GM18498 (cell line): ENCODE data around the gene GNB2.

Experiments
- ATAC-seq: cut with Tn5 transposase; IDR thresholded peaks from one replicate; pipeline ENCODE4 v1.9.1; 2021; ENCODE audit warnings: mild to moderate bottlenecking, moderate library complexity; ENCODE audit not compliant: unreplicated experiment

GNB2 gene

DNA sequence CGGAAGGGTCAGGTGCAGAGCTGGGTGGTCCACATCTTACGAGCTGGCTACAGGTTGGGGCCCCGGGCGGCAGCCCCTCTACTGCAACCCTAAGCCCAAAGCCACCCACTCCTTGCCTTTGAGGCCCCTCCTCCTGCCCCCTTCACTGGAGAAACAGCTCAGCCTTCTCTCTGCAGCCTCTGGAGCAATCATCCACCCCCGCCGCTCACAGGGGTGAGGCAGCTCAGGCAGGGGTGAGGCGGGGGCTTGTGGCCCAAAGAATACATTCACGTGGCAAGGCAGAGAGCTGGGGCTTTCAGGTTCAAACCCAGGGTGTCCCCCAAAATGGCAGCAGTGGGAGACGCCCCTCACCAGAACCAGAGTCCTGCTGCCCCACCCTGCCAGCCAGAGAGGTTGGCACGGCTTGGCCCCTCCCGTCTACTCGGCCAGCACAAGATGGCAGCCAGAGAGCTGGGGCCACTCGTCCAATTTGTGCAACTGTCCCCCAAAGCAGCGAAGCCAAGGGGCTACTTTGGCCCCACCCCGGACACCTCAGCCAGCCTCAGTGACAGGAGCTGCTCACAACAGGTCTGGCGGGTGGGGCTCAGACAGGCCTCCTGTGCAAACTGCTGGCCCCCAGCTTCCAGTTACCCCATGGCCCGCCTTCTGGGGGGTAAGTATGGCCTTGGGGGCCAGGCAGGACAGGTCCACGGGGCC, 7.2 kb downstream of the GNB2 start:
- ATAC-seq = no peak

DNA sequence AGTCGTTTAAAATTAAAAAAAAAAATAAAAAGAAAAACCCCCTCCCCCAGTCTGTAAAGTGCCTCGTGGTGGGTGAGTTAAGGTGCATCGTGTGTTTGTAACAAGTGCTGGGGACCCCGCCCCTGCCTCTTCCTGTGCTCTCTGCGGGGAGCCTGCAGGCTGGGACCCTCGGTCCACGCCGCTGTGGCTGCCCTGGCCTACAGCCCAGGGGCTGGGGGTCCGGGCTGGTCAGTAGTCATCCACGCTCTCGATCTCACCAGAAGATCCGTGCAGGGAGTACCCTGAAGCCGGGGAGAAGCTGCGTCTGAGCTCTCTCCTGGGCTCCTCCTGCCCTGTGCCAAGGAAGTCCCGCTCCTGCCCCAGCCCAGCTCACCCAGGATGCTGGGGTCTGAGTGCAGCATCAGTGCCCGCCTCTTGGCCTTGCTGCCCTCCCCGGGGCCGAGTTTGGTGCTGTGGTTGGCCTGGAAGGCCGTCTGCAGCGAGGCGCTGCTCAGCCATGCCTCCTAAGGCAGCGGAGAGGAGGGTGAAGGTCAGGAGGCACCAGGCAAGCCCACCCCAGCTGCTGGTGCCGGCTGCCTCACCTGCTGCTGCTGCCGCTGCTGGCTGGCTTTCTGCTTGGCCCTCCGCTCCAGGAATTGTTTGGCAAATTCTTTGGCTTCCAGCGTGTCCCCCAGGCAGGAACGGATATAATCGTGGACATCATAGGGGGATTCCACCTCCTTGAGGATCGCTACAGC, 8.1 kb downstream of the GNB2 start:
- ATAC-seq = no peak

DNA sequence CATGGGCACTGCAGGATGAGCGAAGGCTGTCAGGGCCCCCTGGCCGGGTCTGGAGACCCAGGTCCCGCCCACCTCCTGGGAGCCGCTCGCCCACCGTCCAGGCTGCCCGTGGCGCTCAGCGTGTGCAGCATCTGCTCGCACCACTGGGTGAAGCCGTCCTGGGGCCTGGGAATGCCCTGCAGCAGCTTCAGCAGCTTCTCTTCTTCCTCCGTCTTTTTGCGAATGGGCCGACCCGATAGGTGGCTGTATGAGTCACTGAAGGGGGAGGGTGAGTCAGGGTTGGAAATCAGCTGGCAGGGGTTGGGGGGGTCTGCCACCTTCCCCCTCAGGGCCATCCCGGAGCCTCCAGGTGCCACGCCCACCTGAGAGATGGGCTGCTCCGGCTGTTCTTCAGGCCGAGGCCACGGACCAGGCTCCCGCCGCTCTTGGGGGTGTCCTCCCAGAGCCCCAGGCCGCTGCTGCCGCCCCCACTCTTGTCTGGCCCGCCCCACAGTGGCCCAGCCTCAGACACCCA, 8.7 kb downstream of the GNB2 start:
- ATAC-seq = no peak

DNA sequence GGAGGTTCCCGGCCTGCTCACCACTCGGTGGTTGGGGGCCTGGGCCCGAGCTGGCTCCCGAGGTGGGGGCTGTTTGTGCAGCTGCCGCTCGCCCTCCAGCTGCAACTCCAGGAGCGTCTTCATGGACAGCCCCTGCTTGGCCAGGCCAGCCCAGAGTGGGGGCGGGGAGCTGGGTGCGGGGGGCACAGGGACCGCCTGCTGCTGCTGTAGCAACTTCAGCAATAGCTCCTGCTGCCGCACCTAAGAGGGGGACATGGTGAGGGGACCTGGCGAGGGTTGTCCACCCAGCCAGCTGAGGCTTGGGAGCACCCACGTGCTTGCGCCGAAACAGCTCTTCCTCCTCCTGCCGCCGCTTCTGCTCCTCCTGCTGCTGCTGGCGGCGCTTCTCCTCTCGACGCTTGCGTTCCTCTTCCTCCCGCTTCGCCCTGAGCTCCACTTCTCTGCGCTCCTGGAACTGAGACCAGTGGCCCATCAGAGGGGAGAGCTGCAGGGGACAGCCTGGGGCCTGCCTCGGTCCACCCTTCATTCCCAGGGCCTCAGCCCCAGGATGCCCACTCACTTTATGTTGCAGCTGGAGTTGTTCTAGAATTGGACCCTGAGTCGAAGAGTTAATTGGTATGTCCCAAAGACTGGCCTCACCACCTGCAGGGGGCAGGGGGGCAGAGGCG, 9.6 kb downstream of the GNB2 start:
- no peak for ATAC-seq

DNA sequence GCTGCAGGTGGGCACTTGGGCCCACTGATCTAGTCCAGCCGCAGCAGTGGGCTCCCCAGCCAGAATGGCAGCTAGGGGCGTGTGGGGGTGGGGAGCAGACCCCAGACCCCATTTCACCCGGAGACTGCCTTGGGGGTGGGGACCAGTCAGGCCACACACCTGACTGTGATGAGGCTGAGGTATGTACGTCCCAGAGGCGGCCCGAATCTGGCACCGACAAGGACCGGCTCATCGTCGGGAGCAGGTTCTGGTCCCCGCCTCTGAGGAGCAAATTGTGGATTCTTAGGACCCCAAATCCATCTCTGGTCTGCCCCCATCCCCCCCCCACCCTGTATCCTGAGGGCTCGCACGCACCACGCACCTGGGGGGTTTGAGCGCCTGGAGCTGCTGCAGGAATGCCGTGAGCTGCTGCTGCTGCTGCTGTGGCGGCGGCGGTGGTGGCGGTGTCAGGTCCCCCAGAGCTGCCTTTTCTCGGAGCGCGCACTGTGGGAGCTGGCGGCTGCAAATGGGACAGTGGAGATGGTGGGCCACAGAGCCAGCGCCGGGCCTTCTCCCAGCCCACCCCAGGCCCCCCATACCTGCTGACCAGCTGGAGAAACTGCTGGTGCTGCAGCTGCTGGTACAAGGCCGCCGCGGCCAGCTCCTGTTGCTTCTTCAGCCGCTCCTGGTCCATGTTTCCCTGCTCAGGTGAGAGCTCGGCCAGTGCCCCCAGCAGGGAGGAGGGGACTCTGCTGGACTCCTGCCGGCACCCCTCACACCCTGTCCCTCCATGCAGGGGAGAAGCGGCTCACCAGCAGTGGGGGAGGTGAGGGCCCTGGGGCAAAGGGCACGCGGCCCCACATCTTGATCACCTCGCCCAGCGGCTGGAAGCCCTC, 10.4 kb downstream of the GNB2 start:
- no peak for ATAC-seq

DNA sequence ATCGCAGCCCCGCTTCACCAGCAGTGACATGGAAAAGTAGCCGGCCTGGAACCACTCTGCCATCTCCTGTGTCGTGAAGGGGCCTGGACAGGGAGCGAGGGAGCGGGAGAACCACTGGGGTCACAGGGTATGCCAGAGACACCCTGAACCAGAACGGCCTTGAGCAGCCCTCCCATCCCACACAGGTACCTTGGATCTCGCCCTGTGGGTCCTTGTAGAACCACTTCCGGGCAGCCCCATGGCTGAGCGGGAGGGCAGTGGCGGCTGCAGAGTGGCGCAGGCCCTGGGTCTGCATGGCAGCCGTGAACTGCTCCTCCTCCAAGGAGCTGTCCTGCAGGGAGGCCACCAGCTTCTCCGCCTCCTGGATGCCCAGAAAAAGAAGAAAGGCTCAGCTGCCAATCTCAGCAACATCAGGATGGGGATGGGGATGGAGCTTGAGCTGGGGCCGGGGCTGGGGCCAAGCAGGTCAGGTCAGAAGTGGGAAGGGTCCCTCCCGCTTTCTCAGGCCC, 11.0 kb downstream of the GNB2 start:
- no peak for ATAC-seq

DNA sequence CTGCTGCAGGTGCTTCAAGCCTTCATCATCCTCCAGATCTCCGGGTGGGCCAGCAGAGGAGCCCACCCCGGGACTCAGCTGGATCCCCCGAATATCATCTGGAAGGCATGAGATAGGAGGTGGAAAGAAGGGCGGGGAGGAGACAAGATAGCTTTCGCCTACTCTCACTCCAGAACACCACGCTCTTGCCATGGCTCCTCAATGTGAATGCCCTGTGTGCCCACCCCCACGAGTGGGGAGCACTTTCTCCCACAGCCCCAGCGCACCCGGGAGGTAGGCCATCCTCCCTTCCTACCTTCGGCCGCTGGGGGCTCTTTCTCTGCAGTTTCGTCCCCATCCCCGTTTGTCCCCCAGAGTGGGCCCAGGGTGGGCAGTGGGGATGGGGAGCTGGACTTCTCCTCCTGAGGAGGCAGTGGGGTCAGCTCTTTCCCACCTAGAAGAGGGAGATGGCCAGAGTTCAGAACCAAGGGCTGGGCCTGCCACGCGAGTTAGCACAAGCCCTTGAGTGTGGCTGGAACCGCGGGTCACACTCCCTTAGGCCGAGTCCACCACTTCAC, 11.6 kb downstream of the GNB2 start:
- ATAC-seq = no peak

DNA sequence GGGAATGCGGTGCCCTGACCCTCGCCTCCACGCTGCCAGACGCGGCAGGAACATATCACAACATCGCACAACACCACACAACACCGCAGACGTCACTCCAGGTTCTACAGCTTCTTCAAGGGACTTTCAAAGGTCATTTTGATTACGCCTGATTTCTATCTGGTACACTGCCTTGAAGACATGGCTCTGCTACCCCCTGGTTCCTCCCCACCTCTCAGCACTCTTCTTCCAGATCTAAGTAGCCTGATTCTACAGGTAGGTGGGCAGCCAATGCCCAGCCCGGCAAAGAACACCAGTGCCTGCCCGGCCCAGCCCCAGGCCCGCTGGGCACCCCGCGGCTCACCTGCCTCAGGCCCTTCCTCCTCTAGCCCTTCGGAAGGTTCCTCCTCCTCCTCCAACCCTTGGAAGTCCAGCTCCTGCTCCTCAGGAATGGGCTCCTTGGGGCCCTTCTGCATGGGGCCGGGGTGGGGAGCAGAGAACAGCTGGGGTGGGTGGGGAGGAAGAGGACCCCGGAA, 12.1 kb downstream of the GNB2 start:
- no peak for ATAC-seq

DNA sequence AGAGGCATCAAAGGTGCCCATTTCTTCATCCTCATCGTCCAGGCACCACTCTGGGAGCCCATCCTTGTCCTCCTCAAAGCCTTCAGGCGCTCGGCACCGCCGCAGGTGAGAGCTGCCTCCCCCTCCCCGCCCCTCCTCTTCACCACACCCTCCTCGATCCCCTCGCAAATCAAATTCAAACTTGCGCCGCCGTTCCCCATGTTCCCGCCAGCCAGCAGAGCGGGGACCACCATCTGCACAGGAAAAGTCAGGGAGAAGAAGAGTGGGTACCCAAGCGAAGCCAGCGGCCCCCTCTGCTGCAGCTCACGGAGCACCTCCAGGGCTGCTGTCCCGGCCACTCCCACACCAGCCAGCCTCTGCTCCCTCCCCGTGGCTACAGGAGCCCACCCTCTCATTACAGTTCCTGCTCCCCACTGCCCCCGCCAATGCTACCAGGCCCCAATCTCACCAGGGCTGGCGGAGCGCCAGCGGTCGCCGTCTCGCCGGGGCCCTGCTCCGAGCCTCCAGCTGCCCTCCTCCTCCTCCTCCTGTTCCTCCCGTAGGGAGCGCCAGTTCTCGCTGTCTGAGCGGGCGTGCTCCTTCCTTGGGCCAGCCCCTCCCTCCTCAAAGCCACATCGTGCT, 12.8 kb downstream of the GNB2 start:
- no peak for ATAC-seq

DNA sequence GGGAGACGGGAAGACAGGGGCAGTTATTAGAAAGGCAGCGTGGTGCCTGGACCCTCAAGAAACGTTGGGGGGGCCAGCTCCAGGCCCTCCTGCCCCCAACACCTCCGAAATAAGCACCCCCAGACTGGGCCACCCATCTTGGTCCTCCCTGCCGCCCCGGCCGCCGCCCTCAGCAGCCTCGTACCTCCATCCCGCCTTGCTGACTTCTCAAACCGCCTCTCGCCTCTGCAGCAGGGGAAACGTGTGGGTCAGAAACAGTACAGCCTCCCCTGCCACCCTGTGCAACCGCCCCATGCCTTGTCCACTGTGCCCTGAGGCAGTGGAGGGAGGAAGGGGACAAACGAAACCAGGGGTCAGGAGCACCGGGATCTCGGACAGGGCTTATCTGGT, 13.3 kb downstream of the GNB2 start:
- no peak for ATAC-seq

DNA sequence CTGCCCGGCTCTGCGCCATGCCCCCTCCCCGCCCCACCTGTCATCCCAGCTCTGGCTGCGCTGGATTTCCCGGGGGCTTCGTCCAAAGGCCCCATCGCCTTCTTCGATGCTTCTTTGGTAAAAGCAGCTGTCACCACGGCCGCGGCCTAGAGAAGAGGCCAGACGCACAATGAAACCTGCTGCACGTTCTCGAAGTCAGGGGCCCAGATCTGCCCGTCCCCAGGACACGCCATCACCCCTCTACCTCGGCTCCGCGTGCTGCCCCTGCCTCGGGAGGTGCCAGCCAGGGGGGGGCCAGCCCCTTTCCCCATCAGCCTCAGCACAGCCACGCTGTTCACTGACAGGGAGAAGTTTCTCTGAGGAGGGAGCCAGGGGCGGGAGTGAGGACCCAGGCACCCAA, 13.7 kb downstream of the GNB2 start:
- ATAC-seq = no peak

DNA sequence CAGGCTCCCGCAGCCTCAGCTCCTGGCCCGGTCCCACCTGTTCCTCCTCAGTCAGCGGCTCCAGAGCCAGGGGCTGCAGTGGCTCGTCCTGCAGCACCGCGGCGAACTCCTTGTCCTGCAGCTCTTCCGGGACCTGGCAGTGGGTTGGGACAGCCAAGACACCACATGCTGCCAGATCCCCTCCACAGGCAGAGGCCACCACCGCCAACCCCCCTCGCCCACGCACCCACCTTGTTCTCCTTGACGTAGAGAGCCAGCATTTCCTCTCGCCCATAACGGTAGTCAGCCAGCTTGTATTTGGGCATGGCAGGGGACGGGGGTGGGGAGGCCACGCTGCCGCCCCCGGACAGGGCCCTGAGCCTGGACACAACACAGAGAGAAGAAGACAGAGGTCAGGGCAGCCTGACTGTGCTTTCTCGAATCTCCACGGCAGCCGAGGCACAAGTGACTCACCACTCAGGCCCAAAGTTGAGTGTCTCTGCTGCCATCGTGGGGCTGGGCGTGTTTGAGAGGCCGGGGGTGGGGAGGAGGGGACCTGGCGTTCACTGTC, 14.3 kb downstream of the GNB2 start:
- no peak for ATAC-seq

DNA sequence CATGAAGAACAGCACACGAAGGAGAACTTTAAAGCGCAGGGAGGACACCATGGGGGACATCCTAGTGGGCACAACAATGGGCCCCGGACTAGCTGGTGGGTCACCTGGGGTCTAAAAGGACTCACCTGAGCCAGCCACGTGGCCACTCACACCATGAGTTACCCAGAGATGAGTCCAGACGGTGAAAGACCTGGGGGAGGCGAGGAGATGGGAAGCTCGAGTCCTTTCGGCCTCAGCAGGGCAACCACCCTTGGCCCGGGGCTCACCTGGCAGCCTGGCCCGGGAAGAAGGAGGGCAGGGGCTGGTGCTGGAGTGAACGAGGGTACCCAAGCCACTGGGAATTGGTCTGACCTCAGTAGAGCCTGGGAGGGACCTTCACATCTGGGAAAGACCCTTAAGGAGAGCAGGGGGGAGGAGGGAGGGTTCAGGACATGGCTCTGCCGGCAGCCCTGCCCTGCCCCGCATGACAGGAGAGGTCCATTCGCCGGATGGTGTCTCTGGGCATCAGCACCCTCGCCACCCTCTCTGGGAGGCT, 14.9 kb downstream of the GNB2 start:
- ATAC-seq = no peak

DNA sequence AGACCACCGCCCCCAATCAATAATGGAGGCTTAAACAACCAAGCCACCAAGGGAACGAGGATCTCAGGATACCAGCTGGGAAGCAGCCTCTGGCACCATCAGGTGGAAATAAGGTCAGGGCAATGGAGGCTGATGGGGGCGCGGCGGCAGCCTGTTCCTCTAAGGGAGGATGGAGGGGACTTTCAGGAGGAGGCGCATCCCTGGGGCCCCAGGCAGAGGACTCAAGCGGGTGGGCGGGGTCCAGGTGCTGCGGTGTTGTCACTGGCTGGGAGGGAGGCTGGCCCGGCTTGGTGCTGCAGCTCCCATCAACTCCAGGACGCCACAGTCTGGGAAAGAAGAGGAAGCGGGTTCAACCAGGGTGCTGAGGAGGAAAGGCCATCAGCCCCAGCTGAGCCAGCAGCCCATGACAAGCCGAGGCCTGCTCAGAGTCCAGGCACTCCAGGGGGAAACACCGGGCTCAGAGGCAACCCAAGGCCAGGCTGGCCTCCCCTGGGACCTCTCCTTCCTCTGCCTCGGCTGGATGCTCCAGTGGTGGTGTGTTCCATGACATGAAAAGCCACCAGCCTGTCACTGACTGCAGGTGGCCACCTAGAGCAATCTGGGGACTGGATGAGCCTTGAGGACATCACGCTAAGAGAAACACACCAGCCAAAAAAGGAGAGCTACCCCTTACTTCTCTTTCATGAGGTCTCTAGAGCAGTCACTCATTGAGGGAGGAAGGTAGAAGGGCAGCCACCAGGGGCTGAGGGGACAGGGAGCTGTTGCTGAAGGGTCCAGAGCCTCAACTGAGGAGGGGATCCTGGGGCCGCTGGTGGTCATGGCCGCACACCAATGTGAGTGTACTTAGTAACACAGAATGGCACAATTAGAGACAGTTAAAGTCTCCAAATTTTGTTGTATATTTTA, 15.9 kb downstream of the GNB2 start:
- ATAC-seq = no peak

DNA sequence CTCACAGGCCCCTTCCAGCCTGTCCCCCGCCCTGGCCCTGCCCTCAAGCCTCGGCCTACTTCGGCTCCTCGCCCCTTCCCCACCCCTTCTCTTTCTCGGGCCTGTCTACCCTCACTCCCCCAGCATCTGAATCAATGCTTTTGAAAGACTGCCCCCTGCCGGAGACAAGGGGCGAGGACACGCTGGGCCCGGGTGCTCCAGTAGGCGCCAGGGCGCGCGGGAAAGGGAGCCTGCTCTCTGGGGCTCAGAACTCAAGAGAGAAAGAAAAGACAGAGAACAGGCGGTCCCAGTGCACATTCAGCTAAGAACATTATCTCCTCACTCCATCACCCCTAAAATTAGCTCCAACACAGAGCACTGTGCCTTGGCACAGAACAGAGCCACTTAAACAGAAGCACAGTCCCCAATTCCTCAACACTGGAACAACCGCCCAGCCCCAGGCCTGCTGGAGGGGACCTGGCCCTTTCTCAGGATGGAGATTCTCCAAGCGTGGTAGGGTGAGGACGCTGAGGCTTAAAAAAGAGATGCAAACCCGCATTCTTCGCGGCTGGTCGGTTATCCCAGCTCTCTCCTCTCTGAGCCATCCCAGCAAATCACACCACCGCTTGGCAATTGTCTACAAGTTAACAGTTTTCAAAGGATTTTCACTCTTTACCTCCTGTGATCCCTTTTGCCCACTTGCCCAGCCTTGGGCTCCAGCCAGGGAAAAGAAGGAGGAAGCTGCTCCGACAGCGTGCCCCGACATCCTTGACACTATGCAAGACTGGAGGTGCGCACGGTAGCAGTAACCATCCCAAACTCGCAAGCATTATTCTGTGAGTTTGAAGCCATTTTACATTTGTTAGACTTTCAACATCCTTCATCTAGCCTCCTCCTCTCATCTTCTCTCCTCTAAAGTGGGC, 18.4 kb downstream of the GNB2 start:
- ATAC-seq = peak; percentile 34

DNA sequence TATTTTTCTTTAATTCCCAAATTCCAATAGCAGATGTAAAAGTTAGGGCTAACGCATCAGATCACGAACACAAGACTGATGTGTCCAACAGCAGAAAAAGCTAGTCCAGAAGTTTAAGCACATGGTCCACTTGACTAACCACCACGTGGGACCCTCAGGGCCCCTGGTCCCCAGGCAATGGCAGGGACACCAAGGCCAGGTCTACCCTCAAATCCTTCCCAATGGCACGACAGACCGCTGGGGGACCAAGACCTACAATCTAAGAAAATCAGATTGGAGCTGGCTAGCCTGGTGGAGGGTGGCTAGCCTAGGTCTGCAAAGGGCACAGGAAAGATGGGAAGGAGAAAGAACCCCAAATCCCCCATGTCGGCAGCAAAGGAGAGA, 19.0 kb downstream of the GNB2 start:
- no peak for ATAC-seq
